ENCODE results near the gene ERAP2. TPM values are rescaled to one million over a fixed set of nuclear protein-coding genes. Genes with fewer than 3 reads are reported as not detected.
"Not testable (repeated sequence)": the region's sequence is repeated elsewhere in the genome, so short reads cannot be mapped to it uniquely, and the experiment has no call there.

Gene ERAP2
- total RNA-seq, 1 donor from 2014 or later, result 0.08 TPM

- DNase-seq (ENCODE audit: low spot score), result no peak
- Mint-ChIP-seq H3K4me1 (ENCODE audit: unreplicated experiment) (peaks cover 12% of the 10 kb centered on the region), H3K36me3 (ENCODE audit: low read depth, unreplicated experiment) (peaks cover 6% of the 10 kb centered on the region), H3K9me3 (ENCODE audit: unreplicated experiment) (no peaks in the 10 kb centered on the region), H3K27ac (ENCODE audit: unreplicated experiment) (no peak overlapping the region), H3K4me3 (ENCODE audit: unreplicated experiment) (no peak overlapping the region), H3K27me3 (ENCODE audit: unreplicated experiment) (peaks cover 5% of the 10 kb centered on the region)
- no peak for TF ChIP-seq CTCF (IDR thresholded peaks at IDR 0.05; ENCODE audit: unreplicated experiment)
Measured at GRCh38 chr5:96930058-96930457, 53.8 kb downstream of the ERAP2 start.

GRCh38 chr5:96930589-96930988 is 54.3 kb downstream of the ERAP2 start:
- H3K4me1 Mint-ChIP-seq (ENCODE audit: unreplicated experiment), result peaks cover 15% of the 10 kb centered on the region
- no peak overlapping the region for H3K4me3 Mint-ChIP-seq (ENCODE audit: unreplicated experiment)
- peaks cover 6% of the 10 kb centered on the region for H3K36me3 Mint-ChIP-seq (ENCODE audit: low read depth, unreplicated experiment)
- no peak for DNase-seq (ENCODE audit: low spot score)
- peaks cover 5% of the 10 kb centered on the region for H3K27me3 Mint-ChIP-seq (ENCODE audit: unreplicated experiment)
- no peak overlapping the region for H3K27ac Mint-ChIP-seq (ENCODE audit: unreplicated experiment)
- H3K9me3 Mint-ChIP-seq (ENCODE audit: unreplicated experiment), result no peaks in the 10 kb centered on the region
- no peak for TF ChIP-seq CTCF (IDR thresholded peaks at IDR 0.05; ENCODE audit: unreplicated experiment)

GRCh38 chr5:96931037-96931436 is 54.7 kb downstream of the ERAP2 start:
- not testable (repeated sequence) for H3K4me3 Mint-ChIP-seq (ENCODE audit: unreplicated experiment); DNase-seq (ENCODE audit: low spot score); H3K27ac Mint-ChIP-seq (ENCODE audit: unreplicated experiment)

GRCh38 chr5:96931605-96932004 is 55.3 kb downstream of the ERAP2 start:
- Mint-ChIP-seq H3K9me3 (ENCODE audit: unreplicated experiment) (no peaks in the 10 kb centered on the region), H3K27ac (ENCODE audit: unreplicated experiment) (no peak overlapping the region), H3K4me1 (ENCODE audit: unreplicated experiment) (peaks cover 15% of the 10 kb centered on the region), H3K36me3 (ENCODE audit: low read depth, unreplicated experiment) (peaks cover 6% of the 10 kb centered on the region), H3K4me3 (ENCODE audit: unreplicated experiment) (no peak overlapping the region), H3K27me3 (ENCODE audit: unreplicated experiment) (peaks cover 6% of the 10 kb centered on the region)
- no peak for DNase-seq (ENCODE audit: low spot score)
- no peak for TF ChIP-seq CTCF (IDR thresholded peaks at IDR 0.05; ENCODE audit: unreplicated experiment)

More at GRCh38 chr5:96931037-96931436, 54.7 kb downstream of the ERAP2 start:
- not testable (repeated sequence) for H3K27me3 Mint-ChIP-seq (ENCODE audit: unreplicated experiment); H3K9me3 Mint-ChIP-seq (ENCODE audit: unreplicated experiment); H3K36me3 Mint-ChIP-seq (ENCODE audit: low read depth, unreplicated experiment)
- H3K4me1 Mint-ChIP-seq (ENCODE audit: unreplicated experiment), result peaks cover 15% of the 10 kb centered on the region

- DNase-seq (ENCODE audit: low spot score), result no peak
- Mint-ChIP-seq H3K27ac (ENCODE audit: unreplicated experiment) (no peak overlapping the region), H3K4me1 (ENCODE audit: unreplicated experiment) (peaks cover 17% of the 10 kb centered on the region), H3K27me3 (ENCODE audit: unreplicated experiment) (peaks cover 9% of the 10 kb centered on the region), H3K36me3 (ENCODE audit: low read depth, unreplicated experiment) (peaks cover 6% of the 10 kb centered on the region), H3K4me3 (ENCODE audit: unreplicated experiment) (no peak overlapping the region), H3K9me3 (ENCODE audit: unreplicated experiment) (no peaks in the 10 kb centered on the region)
- no peak for TF ChIP-seq CTCF (IDR thresholded peaks at IDR 0.05; ENCODE audit: unreplicated experiment)
Measured at GRCh38 chr5:96932026-96932425, 55.7 kb downstream of the ERAP2 start.

All from endothelial cell (in vitro differentiated cells).